Naive thymus-derived CD4-positive, alpha-beta T cell (primary cell): ENCODE data around the gene LEF1. TPM values are rescaled to one million over a fixed set of nuclear protein-coding genes. Genes with fewer than 3 reads are reported as not detected.

Source experiments
- ATAC-seq: fragments of 150-1000 bp; cut with Tn5 transposase; 2 replicates; pipeline ENCODE4 v1.10.0; 2021; ENCODE audit warnings: mild to moderate bottlenecking, moderate library complexity
- CTCF ChIA-PET: fragments of 350-600 bp; sonication (Branson Sonifier 250); formaldehyde crosslinking; loops from one replicate; lab custom pipeline; 2021; ENCODE audit warnings: antibody characterized with exemption; lab: Charles Lee
- POLR2A ChIA-PET: fragments of 350-600 bp; sonication (Branson Sonifier 250); formaldehyde crosslinking; loops from one replicate; lab custom pipeline; 2021; ENCODE audit warnings: antibody characterized with exemption, inconsistent platforms; lab: Charles Lee
- DNase-seq, 9 donors: peaks; one replicate each; pipeline versions ENCODE4 v3.0.0 to v3.0.0-alpha.2; 2020 to 2022; ENCODE audit warnings: mixed read lengths in 1 of 9
- H3K27ac ChIP-seq: one replicate; pipeline ENCODE4 v1.7.0; 2013; ENCODE audit warnings: mild to moderate bottlenecking, low read depth, low read length, moderate library complexity
- H3K27me3 ChIP-seq, 2 donors: one replicate each; pipeline ENCODE4 v1.7.0; 2013; ENCODE audit warnings: low read length in 2 of 2, mild to moderate bottlenecking in 2 of 2, moderate library complexity in 2 of 2; ENCODE audit not compliant: control insufficient read depth in 2 of 2, insufficient read depth in 2 of 2
- H3K36me3 ChIP-seq, 3 experiments: 1 replicate in 2 of 3; 2 replicates in 1 of 3; pipeline ENCODE4 v1.7.0; 2013; ENCODE audit warnings: low read length in 3 of 3, mild to moderate bottlenecking in 3 of 3, moderate library complexity in 1 of 3; ENCODE audit not compliant: insufficient read depth in 3 of 3, control insufficient read depth in 2 of 3
- H3K4me1 ChIP-seq, 2 donors: one replicate each; pipeline ENCODE4 v1.7.0; 2013; ENCODE audit warnings: low read length in 2 of 2, mild to moderate bottlenecking in 2 of 2, moderate library complexity in 1 of 2; ENCODE audit not compliant: control insufficient read depth in 2 of 2, insufficient read depth in 2 of 2
- H3K4me3 ChIP-seq: 2 replicates; pipeline ENCODE4 v1.7.0; 2013; ENCODE audit warnings: mild to moderate bottlenecking, low read length
- H3K9me3 ChIP-seq, 3 experiments: 1 replicate in 2 of 3; 2 replicates in 1 of 3; pipeline ENCODE4 v1.7.0; 2013; ENCODE audit warnings: low read length in 3 of 3; ENCODE audit not compliant: control insufficient read depth in 2 of 3
- H3K27ac Mint-ChIP-seq, 9 donors: one replicate each; pipeline ENCODE4 v1.8.0; 2020 to 2022; ENCODE audit warnings: mixed read lengths in 9 of 9, mild to moderate bottlenecking in 8 of 9, moderate library complexity in 5 of 9, inconsistent platforms in 2 of 9
- H3K27me3 Mint-ChIP-seq, 5 donors: one replicate each; pipeline ENCODE4 v1.8.0; 2021 to 2022; ENCODE audit warnings: mixed read lengths in 5 of 5, mild to moderate bottlenecking in 1 of 5
- H3K36me3 Mint-ChIP-seq, 5 donors: one replicate each; pipeline ENCODE4 v1.8.0; 2020 to 2022; ENCODE audit warnings: mixed read lengths in 5 of 5, mild to moderate bottlenecking in 3 of 5, inconsistent platforms in 1 of 5
- H3K4me1 Mint-ChIP-seq, 7 donors: one replicate each; pipeline ENCODE4 v1.8.0; 2020 to 2022; ENCODE audit warnings: mixed read lengths in 7 of 7, mild to moderate bottlenecking in 3 of 7, inconsistent platforms in 1 of 7
- H3K4me3 Mint-ChIP-seq, 10 donors: one replicate each; pipeline ENCODE4 v1.8.0; 2020 to 2022; ENCODE audit warnings: mild to moderate bottlenecking in 10 of 10, mixed read lengths in 10 of 10, moderate library complexity in 6 of 10, inconsistent platforms in 2 of 10
- H3K9me3 Mint-ChIP-seq, 11 donors: one replicate each; pipeline ENCODE4 v1.8.0; 2020 to 2022; ENCODE audit warnings: mixed read lengths in 11 of 11, mild to moderate bottlenecking in 4 of 11, inconsistent platforms in 1 of 11, moderate library complexity in 1 of 11
- intact Hi-C, 2 donors: fragments of 100-400 bp; cut with micrococcal nuclease; formaldehyde crosslinking; loops; one replicate each; pipeline ENCODE4 v1.15.1; 2023
- polyA plus RNA-seq, 2 donors: library from polyadenylated mRNA; unstranded; fragments of 300-500 nt; fragmentation: Illumina TruSeq; gene quantifications; one replicate each; pipeline ENCODE4 v1.2.3, GENCODE V29; 2021
- total RNA-seq, 6 experiments: library from RNA in 5 of 6; stranded (reverse) in 5 of 6; gene quantifications; 1 replicate in 5 of 6; 2 replicates in 1 of 6; pipeline ENCODE4 v1.2.3 and lab custom pipeline; 2021 to 2026

Gene LEF1
- total and polyA plus RNA-seq, 7 experiments from 2014 or later, result 270 to 928 (median 674) TPM

- DNase-seq (peak in 3 of 9 donors; percentile 40 to 51 (median 45)), ATAC-seq (no peak)
- Histone ChIP-seq H3K9me3 (no peaks in the 10 kb centered on the region), H3K4me3 (peak overlapping the region; percentile 10), H3K27me3 (no peaks in the 10 kb centered on the region), H3K27ac (peak overlapping the region; percentile 80), H3K4me1 (peaks cover 47 to 95% of the 10 kb centered on the region in 2 donors), H3K36me3 (peaks cover 0 to 24% (median 9%) of the 10 kb centered on the region in 3 experiments)
- peaks cover 17 to 67% (median 57%) of the 10 kb centered on the region in 5 donors for H3K36me3 Mint-ChIP-seq
- H3K27ac Mint-ChIP-seq, result peak overlapping the region; percentile 75 to 98 (median 91)
- H3K4me3 Mint-ChIP-seq, result peak overlapping the region; percentile 69 to 89 (median 77)
- H3K27me3 Mint-ChIP-seq, result no peaks in the 10 kb centered on the region
- intact Hi-C loops, result loop anchor here in 1 of 2 donors (5.0 kb wide), 1 partner anchor 385 kb away; the partner anchor contains the start of gene PAPSS1
- POLR2A ChIA-PET, result interaction anchor here (0.7 to 24.0 kb wide), 23 partner anchors 8 to 76 kb away, joined by 3 to 400 read pairs (median 9); partner anchors contain the start of gene LEF1
- H3K9me3 Mint-ChIP-seq, result peaks cover 0 to 4% (median 0%) of the 10 kb centered on the region in 11 donors
- H3K4me1 Mint-ChIP-seq, result peaks cover 63 to 97% (median 93%) of the 10 kb centered on the region in 7 donors
- CTCF ChIA-PET, result interaction anchor here (0.7 to 1.9 kb wide), 9 partner anchors 9 to 76 kb away, joined by 3 to 8 read pairs (median 4); no protein-coding TSS in a partner anchor
Observed at GRCh38 chr4:108107101-108107500, 61.6 kb downstream of the LEF1 start.

- peak overlapping the region; percentile 10 for H3K4me3 ChIP-seq
- H3K27me3 ChIP-seq, result no peaks in the 10 kb centered on the region
- no peaks in the 10 kb centered on the region for H3K9me3 ChIP-seq
- ChIA-PET POLR2A (interaction anchor here (0.8 to 24.0 kb wide), 8 partner anchors 9 to 60 kb away, joined by 3 to 400 read pairs (median 10); no protein-coding TSS in a partner anchor), CTCF (interaction anchor here (0.6 kb wide), 1 partner anchor 33 kb away, joined by 3 read pairs; no protein-coding TSS in a partner anchor)
- H3K4me3 Mint-ChIP-seq, result peak overlapping the region; percentile 69 to 89 (median 77)
- H3K27me3 Mint-ChIP-seq, result no peaks in the 10 kb centered on the region
- H3K9me3 Mint-ChIP-seq, result peaks cover 0 to 4% (median 0%) of the 10 kb centered on the region in 11 donors
- H3K27ac ChIP-seq, result peak overlapping the region; percentile 80
- peak overlapping the region; percentile 75 to 98 (median 91) for H3K27ac Mint-ChIP-seq
- DNase-seq, result no peak
- intact Hi-C loops, result loop anchor here in 1 of 2 donors (5.0 kb wide), 1 partner anchor 384 kb away; the partner anchor contains the start of gene PAPSS1
- peaks cover 16 to 67% (median 54%) of the 10 kb centered on the region in 5 donors for H3K36me3 Mint-ChIP-seq
- peaks cover 0 to 20% (median 9%) of the 10 kb centered on the region in 3 experiments for H3K36me3 ChIP-seq
- peaks cover 61 to 97% (median 93%) of the 10 kb centered on the region in 7 donors for H3K4me1 Mint-ChIP-seq
- peaks cover 38 to 95% of the 10 kb centered on the region in 2 donors for H3K4me1 ChIP-seq
- no peak for ATAC-seq
Observed at GRCh38 chr4:108106186-108106585, 62.5 kb downstream of the LEF1 start.

DNA sequence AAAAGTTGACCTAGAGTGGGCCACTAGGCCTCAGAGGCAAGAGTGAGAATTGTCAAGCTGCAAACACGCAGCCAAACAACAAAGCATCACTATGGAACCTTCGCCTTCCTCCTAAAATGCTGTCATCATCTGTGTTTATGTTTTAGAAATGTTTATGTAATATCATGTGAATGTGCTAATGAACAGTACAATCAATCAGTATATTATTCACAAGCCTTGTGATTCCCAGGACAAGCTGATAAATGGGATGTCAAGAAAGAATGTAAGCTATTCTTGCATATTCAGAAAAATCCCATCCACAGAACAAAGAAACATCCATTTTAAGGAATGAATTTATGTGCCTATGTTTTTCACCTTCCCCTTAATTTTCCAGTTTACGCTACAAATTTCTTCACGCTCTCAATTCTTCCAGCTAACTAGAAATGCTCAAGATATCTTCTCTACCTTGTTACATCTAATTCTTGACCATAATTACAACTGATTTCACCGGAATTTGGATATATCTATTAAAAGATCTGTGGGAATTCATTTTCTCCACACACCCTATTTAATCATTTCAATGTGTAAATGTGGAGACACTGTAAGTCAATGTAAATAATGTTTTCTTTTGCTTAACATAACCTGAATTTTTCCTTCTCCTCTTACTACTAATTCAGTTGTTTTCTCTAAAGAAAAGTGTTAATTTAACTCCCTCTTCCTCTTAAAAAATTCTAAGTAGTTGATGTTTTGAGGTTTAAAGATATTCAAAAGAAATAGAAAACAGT, 65.5 kb downstream of the LEF1 start:
- H3K4me3 Mint-ChIP-seq, result peak overlapping the region in 8 of 10 donors; percentile 40 to 85 (median 56)

GRCh38 chr4:108100827-108101226, 67.9 kb downstream of the LEF1 start:
- peaks cover 0 to 84% of the 10 kb centered on the region in 2 donors for H3K4me1 ChIP-seq
- H3K36me3 ChIP-seq, result peaks cover 0 to 12% (median 6%) of the 10 kb centered on the region in 3 experiments
- Mint-ChIP-seq H3K27ac (peak overlapping the region; percentile 19 to 91 (median 85)), H3K9me3 (no peaks in the 10 kb centered on the region), H3K27me3 (no peaks in the 10 kb centered on the region), H3K4me1 (peaks cover 53 to 97% (median 92%) of the 10 kb centered on the region in 7 donors), H3K36me3 (peaks cover 16 to 62% (median 52%) of the 10 kb centered on the region in 5 donors), H3K4me3 (peak overlapping the region; percentile 23 to 85 (median 64))
- H3K9me3 ChIP-seq, result no peaks in the 10 kb centered on the region
- no peaks in the 10 kb centered on the region for H3K27me3 ChIP-seq
- no peak overlapping the region for H3K4me3 ChIP-seq
- no peak for DNase-seq
- CTCF ChIA-PET, result interaction anchor here (0.8 to 1.3 kb wide), 3 partner anchors 10 to 31 kb away, joined by 3 read pairs; no protein-coding TSS in a partner anchor
- H3K27ac ChIP-seq, result peak overlapping the region; percentile 54
- ATAC-seq, result no peak
- intact Hi-C loops, result loop anchor here in 1 of 2 donors (1.0 kb wide), 1 partner anchor 7 kb away; no protein-coding TSS in a partner anchor
- POLR2A ChIA-PET, result interaction anchor here (0.8 to 14.7 kb wide), 5 partner anchors 12 to 54 kb away, joined by 3 to 201 read pairs (median 4); no protein-coding TSS in a partner anchor

More for the DNA sequence above, 65.5 kb downstream of the LEF1 start:
- ATAC-seq (no peak), DNase-seq (no peak)
- H3K4me1 ChIP-seq, result peaks cover 9 to 82% of the 10 kb centered on the region in 2 donors
- no peaks in the 10 kb centered on the region for H3K27me3 ChIP-seq
- peaks cover 48 to 97% (median 90%) of the 10 kb centered on the region in 7 donors for H3K4me1 Mint-ChIP-seq
- intact Hi-C loops, result no loop called here
- peaks cover 0 to 4% (median 0%) of the 10 kb centered on the region in 11 donors for H3K9me3 Mint-ChIP-seq
- no peaks in the 10 kb centered on the region for H3K27me3 Mint-ChIP-seq
- ChIA-PET CTCF (interaction anchor here (0.6 to 1.4 kb wide), 4 partner anchors 16 to 469 kb away, joined by 3 to 7 read pairs (median 3); no protein-coding TSS in a partner anchor), POLR2A (interaction anchor here (0.8 to 14.7 kb wide), 6 partner anchors 9 to 46 kb away, joined by 3 to 201 read pairs (median 4); no protein-coding TSS in a partner anchor)
- H3K27ac Mint-ChIP-seq, result peak overlapping the region in 8 of 9 donors; percentile 28 to 91 (median 87)
- H3K36me3 Mint-ChIP-seq, result peaks cover 15 to 53% (median 50%) of the 10 kb centered on the region in 5 donors
- peak overlapping the region; percentile 61 for H3K27ac ChIP-seq
- H3K9me3 ChIP-seq, result no peaks in the 10 kb centered on the region
- H3K4me3 ChIP-seq, result no peak overlapping the region
- H3K36me3 ChIP-seq, result peaks cover 0 to 15% (median 4%) of the 10 kb centered on the region in 3 experiments

DNA sequence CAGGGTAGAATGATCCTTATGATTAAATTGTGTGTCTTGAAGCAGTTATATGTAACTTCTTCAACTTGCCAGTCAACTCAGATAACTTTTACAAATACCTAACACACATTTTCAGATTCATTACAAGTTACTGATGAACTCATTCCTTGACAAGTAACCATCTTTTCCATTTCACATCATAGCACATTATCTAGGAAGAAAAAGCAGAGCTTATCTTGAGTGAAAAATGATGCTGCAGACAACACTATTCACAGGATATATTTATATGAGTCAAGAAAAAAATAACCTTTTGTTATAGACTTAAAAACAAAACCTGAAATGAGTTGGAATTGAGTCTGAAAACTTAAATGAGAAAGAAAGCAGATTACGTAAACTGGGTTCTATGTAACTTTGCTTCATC, 68.9 kb downstream of the LEF1 start:
- H3K27ac Mint-ChIP-seq, result peak overlapping the region in 7 of 9 donors; percentile 55 to 91 (median 86)
- H3K36me3 Mint-ChIP-seq, result peaks cover 17 to 65% (median 54%) of the 10 kb centered on the region in 5 donors
- peak overlapping the region in 8 of 10 donors; percentile 21 to 85 (median 54) for H3K4me3 Mint-ChIP-seq
- intact Hi-C loops, result loop anchor here in 1 of 2 donors (1.0 kb wide), 1 partner anchor 8 kb away; no protein-coding TSS in a partner anchor
- Histone ChIP-seq H3K4me3 (no peak overlapping the region), H3K27ac (no peak overlapping the region), H3K36me3 (peaks cover 0 to 15% (median 13%) of the 10 kb centered on the region in 3 experiments), H3K4me1 (peaks cover 0 to 84% of the 10 kb centered on the region in 2 donors), H3K9me3 (no peaks in the 10 kb centered on the region), H3K27me3 (no peaks in the 10 kb centered on the region)
- peaks cover 60 to 100% (median 96%) of the 10 kb centered on the region in 7 donors for H3K4me1 Mint-ChIP-seq
- H3K27me3 Mint-ChIP-seq, result no peaks in the 10 kb centered on the region
- ChIA-PET POLR2A (interaction anchor here (0.6 to 14.7 kb wide), 10 partner anchors 13 to 152 kb away, joined by 3 to 201 read pairs (median 4); no protein-coding TSS in a partner anchor), CTCF (interaction anchor here (0.9 to 1.1 kb wide), 2 partner anchors 20 to 39 kb away, joined by 3 to 4 read pairs; no protein-coding TSS in a partner anchor)
- no peaks in the 10 kb centered on the region for H3K9me3 Mint-ChIP-seq
- DNase-seq (no peak), ATAC-seq (no peak)
